ENCODE measurements around the gene SLC29A1. TPM values are rescaled to one million over a fixed set of nuclear protein-coding genes. Genes with fewer than 3 reads are reported as not detected.

Gene SLC29A1
- 101 TPM for polyA plus RNA-seq (2013, experiment 1 of 2)
- polyA plus RNA-seq (2013, experiment 2 of 2) = 102 TPM

DNA sequence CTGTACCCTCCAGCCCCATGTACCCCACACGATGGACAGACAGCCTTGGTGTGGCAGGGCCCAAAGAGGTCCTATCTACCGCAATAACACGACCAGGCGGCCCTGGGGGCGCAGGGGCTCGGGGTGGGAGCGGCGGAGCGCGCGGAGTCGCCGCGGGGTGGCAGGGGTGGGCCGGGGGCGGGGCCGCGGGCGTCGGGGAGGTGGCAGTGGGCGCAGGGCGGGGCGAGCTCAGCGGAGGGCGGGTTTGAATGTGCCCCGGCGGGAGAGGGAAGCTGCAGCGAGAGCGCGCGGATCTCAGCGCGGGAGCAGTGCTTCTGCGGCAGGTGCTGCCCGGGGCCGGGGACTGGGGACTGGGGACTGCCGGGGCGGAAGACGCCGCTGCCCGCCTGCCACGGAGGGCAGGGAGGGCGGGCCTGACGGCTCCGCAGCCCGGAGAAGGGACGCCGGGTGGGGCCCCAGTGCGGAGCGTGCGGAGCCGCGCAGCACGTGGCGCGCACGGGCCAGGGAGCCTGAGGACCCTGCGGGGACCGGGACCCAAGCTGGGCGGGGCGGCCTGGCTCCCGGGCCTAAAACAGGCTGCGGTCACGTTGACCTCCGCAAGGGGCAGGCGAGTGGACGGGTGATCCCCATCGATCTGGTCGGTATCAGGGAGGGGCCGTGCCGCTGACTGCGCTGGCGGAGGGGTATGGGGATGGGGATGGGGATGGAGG is at the start of gene SLC29A1:
TSS of gene SLC29A1 (plus strand) at position 277 of the 710 bp plus-strand sequence. CDS start 3,719 bp downstream, outside the sequence.
- H3K36me3 ChIP-seq (replicated peaks in 1 of 2; ENCODE audit: control insufficient read depth in 2 of 2, insufficient read depth in 2 of 2, low read length in 2 of 2) = peaks cover 0 to 5% of the 10 kb centered on the region in 2 donors
- DNase-seq (ENCODE audit: low spot score) = peak; percentile 65
- H4K8ac ChIP-seq (ENCODE audit: low read depth, low read length) = no peak within 1 kb of the TSS
- H3K79me1 ChIP-seq (ENCODE audit: low read depth, low read length) = peaks cover 13% of the 10 kb centered on the region
- H2BK5ac ChIP-seq (ENCODE audit: low read length) = no peak within 1 kb of the TSS
- peak within 1 kb of the TSS; percentile 90 for H3K9ac ChIP-seq (ENCODE audit: low read depth, low read length, poor library complexity)
- H3K4me1 ChIP-seq (ENCODE audit: control insufficient read depth in 2 of 2, insufficient read depth in 1 of 2, low read depth in 1 of 2, low read length in 2 of 2) = peaks cover 46 to 54% of the 10 kb centered on the region in 2 donors
- peak within 1 kb of the TSS; percentile 39 for H3K14ac ChIP-seq (ENCODE audit: low read length)
- no peak within 1 kb of the TSS for H4K91ac ChIP-seq (ENCODE audit: low read depth, low read length, poor library complexity)
- peak within 1 kb of the TSS; percentile 63 for H2BK15ac ChIP-seq (ENCODE audit: low read length)
- H3K4ac ChIP-seq (ENCODE audit: low read length) = no peak within 1 kb of the TSS
- H3K23ac ChIP-seq (ENCODE audit: low read depth, low read length, poor library complexity) = peak within 1 kb of the TSS; percentile 76
- peak within 1 kb of the TSS; percentile 17 for H2AK5ac ChIP-seq (ENCODE audit: low read depth, low read length)
- no peak within 1 kb of the TSS for H2BK12ac ChIP-seq (ENCODE audit: low read length)
- peak within 1 kb of the TSS; percentile 57 for H3K27ac ChIP-seq (replicated peaks; ENCODE audit: low read length)
- peak within 1 kb of the TSS; percentile 90 for H3K18ac ChIP-seq (ENCODE audit: low read length)
- H3K4me3 ChIP-seq (ENCODE audit: low read length in 2 of 2) = peak within 1 kb of the TSS; percentile 56 to 81
- H2BK120ac ChIP-seq (ENCODE audit: low read depth, low read length) = peak within 1 kb of the TSS; percentile 27
- H3K4me2 ChIP-seq (ENCODE audit: insufficient read depth, low read length, poor library complexity, severe bottlenecking) = peak within 1 kb of the TSS; percentile 85
- WGBS, 2 donors (ENCODE audit: extremely low coverage in 2 of 2, insufficient read length in 2 of 2, insufficient replicate concordance in 1 of 2) = no CpG with 5 or more reads among the region's 73 CpGs
- H3K9me3 ChIP-seq (replicated peaks in 1 of 2; ENCODE audit: control insufficient read depth in 2 of 2, insufficient read depth in 1 of 2, low read depth in 1 of 2, low read length in 2 of 2) = no peaks in the 10 kb centered on the region
- H2AFZ ChIP-seq (ENCODE audit: low read length) = peak within 1 kb of the TSS; percentile 72
- H3K27me3 ChIP-seq (ENCODE audit: control insufficient read depth in 3 of 3, insufficient read depth in 3 of 3, low read depth in 1 of 3, low read length in 3 of 3) = peaks cover 0 to 2% (median 0%) of the 10 kb centered on the region in 3 experiments

DNA sequence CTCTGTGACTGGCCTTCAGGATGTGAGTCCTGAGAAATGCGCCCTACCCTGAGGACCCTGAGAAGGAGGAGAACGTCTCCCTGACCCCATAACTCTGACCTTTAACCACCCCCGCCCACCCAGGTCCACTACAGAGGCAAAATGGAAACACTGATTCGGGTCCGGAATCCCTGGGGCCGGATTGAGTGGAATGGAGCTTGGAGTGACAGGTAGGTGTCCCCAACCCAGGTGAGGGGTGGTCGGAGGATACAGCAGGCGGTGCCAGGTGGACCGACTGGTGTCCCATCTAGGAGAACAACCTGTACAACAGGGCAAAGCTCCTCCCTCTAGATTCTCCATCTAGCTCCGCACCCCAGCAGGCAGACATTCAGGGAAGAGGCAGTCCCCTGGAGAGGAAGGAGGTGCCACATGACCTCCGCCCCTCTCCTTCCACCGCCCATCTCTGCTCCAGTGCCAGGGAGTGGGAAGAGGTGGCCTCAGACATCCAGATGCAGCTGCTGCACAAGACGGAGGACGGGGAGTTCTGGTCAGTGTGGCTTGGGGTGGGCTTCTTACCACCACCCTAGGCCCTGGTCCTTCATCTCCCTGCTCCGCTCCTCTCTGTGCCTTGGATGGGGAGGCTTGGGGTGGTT is 47.1 kb upstream of the SLC29A1 start:
- Histone ChIP-seq H3K79me1 (ENCODE audit: low read depth, low read length) (no peaks in the 10 kb centered on the region), H3K23ac (ENCODE audit: low read depth, low read length, poor library complexity) (no peak overlapping the region), H3K36me3 (replicated peaks in 1 of 2; ENCODE audit: control insufficient read depth in 2 of 2, insufficient read depth in 2 of 2, low read length in 2 of 2) (no peaks in the 10 kb centered on the region), H2BK120ac (ENCODE audit: low read depth, low read length) (peak overlapping the region; percentile 1), H2BK5ac (ENCODE audit: low read length) (peak overlapping the region; percentile 78), H2BK12ac (ENCODE audit: low read length) (no peak overlapping the region), H4K91ac (ENCODE audit: low read depth, low read length, poor library complexity) (no peak overlapping the region), H3K4me1 (ENCODE audit: control insufficient read depth in 2 of 2, insufficient read depth in 1 of 2, low read depth in 1 of 2, low read length in 2 of 2) (peaks cover 0 to 11% of the 10 kb centered on the region in 2 donors), H3K9ac (ENCODE audit: low read depth, low read length, poor library complexity) (no peak overlapping the region), H2BK15ac (ENCODE audit: low read length) (peak overlapping the region; percentile 98), H3K27ac (replicated peaks; ENCODE audit: low read length) (no peak overlapping the region), H3K4me3 (ENCODE audit: low read length in 2 of 2) (no peak overlapping the region), H3K4me2 (ENCODE audit: insufficient read depth, low read length, poor library complexity, severe bottlenecking) (no peak overlapping the region), H3K4ac (ENCODE audit: low read length) (no peak overlapping the region), H3K27me3 (ENCODE audit: control insufficient read depth in 3 of 3, insufficient read depth in 3 of 3, low read depth in 1 of 3, low read length in 3 of 3) (peaks cover 0 to 1% (median 0%) of the 10 kb centered on the region in 3 experiments), H3K18ac (ENCODE audit: low read length) (peak overlapping the region; percentile 70), H3K9me3 (replicated peaks in 1 of 2; ENCODE audit: control insufficient read depth in 2 of 2, insufficient read depth in 1 of 2, low read depth in 1 of 2, low read length in 2 of 2) (no peaks in the 10 kb centered on the region), H2AFZ (ENCODE audit: low read length) (no peak overlapping the region), H2AK5ac (ENCODE audit: low read depth, low read length) (peak overlapping the region; percentile 23), H4K8ac (ENCODE audit: low read depth, low read length) (no peak overlapping the region), H3K14ac (ENCODE audit: low read length) (no peak overlapping the region)
- WGBS, 2 donors (ENCODE audit: extremely low coverage in 2 of 2, insufficient read length in 2 of 2, insufficient replicate concordance in 1 of 2) = no CpG with 5 or more reads among the region's 15 CpGs
- no peak for DNase-seq (ENCODE audit: low spot score)

DNA sequence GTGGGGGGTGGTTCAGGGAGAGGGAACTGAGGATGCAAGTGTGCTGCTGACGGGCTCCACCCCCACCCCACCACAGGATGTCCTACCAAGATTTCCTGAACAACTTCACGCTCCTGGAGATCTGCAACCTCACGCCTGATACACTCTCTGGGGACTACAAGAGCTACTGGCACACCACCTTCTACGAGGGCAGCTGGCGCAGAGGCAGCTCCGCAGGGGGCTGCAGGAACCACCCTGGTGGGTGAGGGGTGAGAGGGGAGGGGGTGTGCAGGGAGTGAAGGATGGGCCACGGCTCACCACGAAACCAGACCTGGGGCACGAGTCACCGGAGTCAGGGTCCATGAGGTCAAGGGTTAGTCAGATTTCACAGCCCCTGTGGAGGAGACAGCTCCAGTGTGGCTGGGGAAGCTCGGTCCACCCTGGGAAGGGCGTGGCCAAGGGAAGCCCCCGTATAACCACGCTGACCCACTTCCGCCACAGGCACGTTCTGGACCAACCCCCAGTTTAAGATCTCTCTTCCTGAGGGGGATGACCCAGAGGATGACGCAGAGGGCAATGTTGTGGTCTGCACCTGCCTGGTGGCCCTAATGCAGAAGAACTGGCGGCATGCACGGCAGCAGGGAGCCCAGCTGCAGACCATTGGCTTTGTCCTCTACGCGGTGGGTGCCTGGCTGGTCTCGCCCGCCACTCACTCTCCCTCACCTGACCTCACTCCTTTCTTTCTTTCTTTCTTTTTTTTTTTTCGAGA is 46.5 kb upstream of the SLC29A1 start:
- H2BK5ac ChIP-seq (ENCODE audit: low read length) = peak overlapping the region; percentile 78
- no peak overlapping the region for H3K4ac ChIP-seq (ENCODE audit: low read length)
- no peak overlapping the region for H3K27ac ChIP-seq (replicated peaks; ENCODE audit: low read length)
- H3K36me3 ChIP-seq (replicated peaks in 1 of 2; ENCODE audit: control insufficient read depth in 2 of 2, insufficient read depth in 2 of 2, low read length in 2 of 2) = no peaks in the 10 kb centered on the region
- no peaks in the 10 kb centered on the region for H3K79me1 ChIP-seq (ENCODE audit: low read depth, low read length)
- peak overlapping the region; percentile 70 for H3K18ac ChIP-seq (ENCODE audit: low read length)
- no peaks in the 10 kb centered on the region for H3K9me3 ChIP-seq (replicated peaks in 1 of 2; ENCODE audit: control insufficient read depth in 2 of 2, insufficient read depth in 1 of 2, low read depth in 1 of 2, low read length in 2 of 2)
- H2AFZ ChIP-seq (ENCODE audit: low read length) = no peak overlapping the region
- H3K4me2 ChIP-seq (ENCODE audit: insufficient read depth, low read length, poor library complexity, severe bottlenecking) = no peak overlapping the region
- peak overlapping the region; percentile 1 for H2BK120ac ChIP-seq (ENCODE audit: low read depth, low read length)
- no peak overlapping the region for H2BK12ac ChIP-seq (ENCODE audit: low read length)
- H3K4me3 ChIP-seq (ENCODE audit: low read length in 2 of 2) = no peak overlapping the region
- no peaks in the 10 kb centered on the region for H3K27me3 ChIP-seq (ENCODE audit: control insufficient read depth in 3 of 3, insufficient read depth in 3 of 3, low read depth in 1 of 3, low read length in 3 of 3)
- no CpG with 5 or more reads among the region's 24 CpGs for WGBS, 2 donors (ENCODE audit: extremely low coverage in 2 of 2, insufficient read length in 2 of 2, insufficient replicate concordance in 1 of 2)
- H3K4me1 ChIP-seq (ENCODE audit: control insufficient read depth in 2 of 2, insufficient read depth in 1 of 2, low read depth in 1 of 2, low read length in 2 of 2) = peaks cover 0 to 11% of the 10 kb centered on the region in 2 donors
- H2AK5ac ChIP-seq (ENCODE audit: low read depth, low read length) = peak overlapping the region; percentile 86
- peak overlapping the region; percentile 60 for H3K9ac ChIP-seq (ENCODE audit: low read depth, low read length, poor library complexity)
- H2BK15ac ChIP-seq (ENCODE audit: low read length) = peak overlapping the region; percentile 98
- no peak overlapping the region for H3K14ac ChIP-seq (ENCODE audit: low read length)
- no peak for DNase-seq (ENCODE audit: low spot score)
- no peak overlapping the region for H4K91ac ChIP-seq (ENCODE audit: low read depth, low read length, poor library complexity)
- H3K23ac ChIP-seq (ENCODE audit: low read depth, low read length, poor library complexity) = peak overlapping the region; percentile 57
- no peak overlapping the region for H4K8ac ChIP-seq (ENCODE audit: low read depth, low read length)

All from neuronal stem cell (in vitro differentiated cells).